ENCODE data around the gene SZT2. TPM values are rescaled to one million over a fixed set of nuclear protein-coding genes. Genes with fewer than 3 reads are reported as not detected.

The SZT2 gene
- total RNA-seq, 2 donors from 2014 or later, result 17.5 to 22.8 TPM

DNA sequence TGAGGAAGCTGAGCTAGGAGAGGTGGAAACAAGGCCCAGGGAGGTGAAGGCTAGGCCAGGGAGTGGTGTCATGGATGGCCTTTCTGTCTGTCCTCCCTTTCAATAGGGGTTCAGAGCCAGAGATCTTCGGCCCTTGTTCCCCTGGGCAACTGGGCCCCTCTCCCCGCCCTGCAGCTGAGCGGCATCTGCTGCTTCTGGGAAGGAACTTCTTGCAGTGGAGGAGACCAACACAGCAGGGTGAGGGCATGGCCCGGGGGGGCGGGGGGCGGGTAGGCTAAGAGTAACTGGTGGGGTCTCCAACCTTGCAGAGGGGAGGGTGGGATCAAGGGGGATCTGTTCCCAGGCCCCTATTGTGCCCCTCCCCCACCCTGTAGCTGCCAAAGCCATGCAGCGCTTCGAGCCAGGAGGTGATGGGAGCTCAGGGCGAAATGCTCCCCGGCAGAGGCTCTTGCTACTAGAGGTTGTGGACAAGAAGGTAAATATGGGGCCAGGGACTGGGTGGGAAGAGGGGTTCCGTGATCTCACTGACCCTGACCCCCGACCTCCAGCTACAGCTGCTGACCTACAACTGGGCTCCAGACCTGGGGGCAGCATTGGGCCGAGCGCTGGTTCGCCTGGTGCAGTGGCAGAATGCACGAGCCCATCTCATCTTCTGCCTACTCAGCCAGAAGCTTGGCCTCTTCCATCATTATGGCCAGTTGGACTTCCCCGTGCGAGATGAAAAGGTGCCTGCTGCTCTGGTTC is 52.4 kb downstream of the SZT2 start:
- DNase-seq (ENCODE audit: low spot score), result no peak
- H3K9me3 ChIP-seq, result no peaks in the 10 kb centered on the region
- no peaks in the 10 kb centered on the region for H3K27me3 ChIP-seq
- H3K27ac ChIP-seq, result no peak overlapping the region
- no peak overlapping the region for H3K4me3 ChIP-seq
- H3K36me3 ChIP-seq, result peaks cover 88% of the 10 kb centered on the region
- H3K4me1 ChIP-seq, result no peaks in the 10 kb centered on the region
- TF ChIP-seq, protein P1, sequence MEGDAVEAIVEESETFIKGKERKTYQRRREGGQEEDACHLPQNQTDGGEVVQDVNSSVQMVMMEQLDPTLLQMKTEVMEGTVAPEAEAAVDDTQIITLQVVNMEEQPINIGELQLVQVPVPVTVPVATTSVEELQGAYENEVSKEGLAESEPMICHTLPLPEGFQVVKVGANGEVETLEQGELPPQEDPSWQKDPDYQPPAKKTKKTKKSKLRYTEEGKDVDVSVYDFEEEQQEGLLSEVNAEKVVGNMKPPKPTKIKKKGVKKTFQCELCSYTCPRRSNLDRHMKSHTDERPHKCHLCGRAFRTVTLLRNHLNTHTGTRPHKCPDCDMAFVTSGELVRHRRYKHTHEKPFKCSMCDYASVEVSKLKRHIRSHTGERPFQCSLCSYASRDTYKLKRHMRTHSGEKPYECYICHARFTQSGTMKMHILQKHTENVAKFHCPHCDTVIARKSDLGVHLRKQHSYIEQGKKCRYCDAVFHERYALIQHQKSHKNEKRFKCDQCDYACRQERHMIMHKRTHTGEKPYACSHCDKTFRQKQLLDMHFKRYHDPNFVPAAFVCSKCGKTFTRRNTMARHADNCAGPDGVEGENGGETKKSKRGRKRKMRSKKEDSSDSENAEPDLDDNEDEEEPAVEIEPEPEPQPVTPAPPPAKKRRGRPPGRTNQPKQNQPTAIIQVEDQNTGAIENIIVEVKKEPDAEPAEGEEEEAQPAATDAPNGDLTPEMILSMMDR (IDR thresholded peaks at IDR 0.05), result no peak

DNA sequence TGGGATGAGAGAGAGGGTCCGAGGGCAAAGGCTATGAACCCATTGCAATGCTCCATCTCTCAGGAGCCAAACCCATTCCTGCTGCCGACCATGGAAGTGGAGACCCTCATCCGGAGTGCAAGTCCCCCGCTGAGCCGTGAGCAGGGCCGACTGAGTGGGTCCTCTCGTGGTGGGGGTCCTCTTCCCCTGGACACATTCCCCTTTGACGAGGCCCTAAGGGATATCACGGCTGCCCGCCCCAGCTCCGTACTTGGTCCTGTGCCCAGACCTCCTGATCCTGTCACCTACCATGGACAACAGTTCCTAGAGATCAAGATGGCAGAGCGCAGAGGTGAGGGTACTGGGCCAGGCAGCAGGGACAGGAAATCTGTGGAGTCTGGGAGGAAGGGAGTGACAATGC is 53.1 kb downstream of the SZT2 start:
- peaks cover 95% of the 10 kb centered on the region for H3K36me3 ChIP-seq

DNA sequence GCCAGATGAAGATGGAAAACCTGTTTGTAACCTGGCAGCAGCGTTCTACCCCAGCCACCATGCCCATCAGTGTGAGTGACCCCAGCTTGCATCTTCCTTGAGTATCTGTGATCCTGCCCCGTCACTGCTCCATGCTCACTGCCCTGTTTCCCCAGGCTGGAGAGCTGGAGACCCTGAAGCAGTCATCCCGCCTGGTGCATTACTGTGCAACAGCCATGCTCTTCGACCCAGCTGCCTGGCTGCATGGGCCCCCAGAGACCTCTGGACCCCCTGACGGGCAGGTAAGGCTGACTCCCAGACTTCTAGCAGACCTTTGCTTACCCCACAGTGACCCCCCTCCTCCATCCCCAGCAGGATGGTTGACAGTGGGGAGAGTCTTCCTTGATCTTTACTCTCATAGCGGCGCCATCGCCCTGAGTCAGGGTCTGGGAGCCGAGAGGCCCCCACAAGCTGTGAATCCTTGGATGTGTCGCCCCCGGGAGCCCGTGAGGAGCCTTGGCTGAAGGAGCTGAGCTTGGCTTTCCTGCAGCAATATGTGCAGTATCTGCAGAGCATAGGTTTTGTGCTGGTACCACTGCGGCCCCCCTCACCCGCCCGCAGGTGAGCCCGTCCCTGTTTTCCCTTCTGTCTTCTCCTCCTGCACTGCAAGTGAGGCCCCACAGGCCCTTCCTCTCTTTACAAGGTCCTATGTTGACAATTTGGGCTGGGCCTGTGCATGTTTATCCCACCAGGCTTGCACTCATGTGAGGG is 53.7 kb downstream of the SZT2 start:
- Histone ChIP-seq H3K4me3 (no peak overlapping the region), H3K9me3 (no peaks in the 10 kb centered on the region), H3K4me1 (peaks cover 0 to 7% of the 10 kb centered on the region in 2 donors), H3K27me3 (no peaks in the 10 kb centered on the region), H3K27ac (no peak overlapping the region), H3K36me3 (peaks cover 100% of the 10 kb centered on the region)
- DNase-seq (ENCODE audit: low spot score), result no peak
- TF ChIP-seq, protein P1 (IDR thresholded peaks at IDR 0.05), result no peak

More for the DNA sequence above, 53.1 kb downstream of the SZT2 start:
- H3K9me3 ChIP-seq, result no peaks in the 10 kb centered on the region
- peaks cover 0 to under 1% of the 10 kb centered on the region in 2 donors for H3K4me1 ChIP-seq
- DNase-seq (ENCODE audit: low spot score), result no peak
- no peak overlapping the region for H3K4me3 ChIP-seq
- H3K27ac ChIP-seq, result no peak overlapping the region
- TF ChIP-seq, protein P1 (IDR thresholded peaks at IDR 0.05), result no peak
- H3K27me3 ChIP-seq, result no peaks in the 10 kb centered on the region

DNA sequence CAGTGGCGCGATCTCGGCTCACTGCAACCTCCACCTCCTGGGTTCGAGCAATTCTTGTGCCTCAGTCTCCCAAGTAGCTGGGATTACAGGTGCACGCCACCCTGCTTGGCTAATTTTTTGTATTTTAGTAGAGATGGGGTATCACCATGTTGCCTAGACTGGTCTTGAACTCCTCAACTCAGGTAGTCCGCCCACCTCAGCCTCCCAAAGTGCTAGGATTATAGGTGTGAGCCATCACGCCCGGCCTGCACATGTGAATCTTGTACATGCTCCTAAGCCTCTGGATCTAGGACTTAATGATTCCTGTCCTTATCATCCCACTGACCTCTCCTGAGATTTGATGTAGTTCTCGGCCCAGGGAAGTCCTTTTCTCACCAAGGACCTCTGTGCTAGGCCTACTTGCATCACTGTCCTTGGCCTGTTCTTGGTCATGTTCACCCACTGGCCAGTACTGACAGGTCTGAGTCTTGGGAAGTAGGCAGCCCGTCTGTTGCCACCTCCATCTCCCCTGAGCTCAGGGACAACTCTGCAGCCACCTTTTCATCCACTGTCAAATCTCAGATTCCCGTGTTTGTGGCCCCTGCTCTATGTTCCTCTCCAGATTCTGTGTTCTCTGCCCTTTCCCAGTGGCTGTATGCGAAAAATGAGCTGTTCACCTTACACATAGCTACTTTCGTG is 54.6 kb downstream of the SZT2 start:
- Histone ChIP-seq H3K36me3 (peaks cover 100% of the 10 kb centered on the region), H3K27ac (no peak overlapping the region), H3K4me3 (no peak overlapping the region), H3K4me1 (peaks cover 0 to 11% of the 10 kb centered on the region in 2 donors), H3K9me3 (no peaks in the 10 kb centered on the region), H3K27me3 (no peaks in the 10 kb centered on the region)
- TF ChIP-seq, protein P1 (IDR thresholded peaks at IDR 0.05), result no peak
- no peak for DNase-seq (ENCODE audit: low spot score)

DNA sequence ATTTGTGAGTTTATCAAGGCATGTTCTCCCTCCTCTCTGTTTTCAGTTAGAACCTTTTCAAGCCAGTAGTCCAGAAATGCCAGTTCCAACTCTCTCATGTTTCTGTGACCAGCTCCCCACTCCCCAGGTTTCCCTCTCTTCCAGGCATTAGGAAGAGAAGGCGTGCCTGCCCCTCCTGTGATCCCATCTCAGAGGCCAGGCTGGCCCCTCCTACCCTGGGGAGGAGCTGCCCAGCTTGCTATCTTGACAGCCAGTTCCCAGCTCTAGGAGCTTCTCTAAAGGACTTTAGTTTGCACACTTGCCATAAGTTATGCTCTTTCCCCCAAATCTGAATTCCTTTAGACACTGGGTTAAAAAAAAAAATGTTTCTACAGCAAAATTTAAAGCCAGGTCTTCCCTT is 55.1 kb downstream of the SZT2 start:
- H3K9me3 ChIP-seq, result no peaks in the 10 kb centered on the region
- peaks cover 99% of the 10 kb centered on the region for H3K36me3 ChIP-seq
- no peak overlapping the region for H3K27ac ChIP-seq
- DNase-seq (ENCODE audit: low spot score), result no peak
- H3K4me1 ChIP-seq, result peaks cover 0 to 11% of the 10 kb centered on the region in 2 donors
- no peaks in the 10 kb centered on the region for H3K27me3 ChIP-seq
- TF ChIP-seq, protein P1 (IDR thresholded peaks at IDR 0.05), result no peak
- no peak overlapping the region for H3K4me3 ChIP-seq
